GM12891 (cell line): Measurements from ENCODE around the gene L3MBTL1.

Experiments
- POLR2A ChIP-seq: IDR thresholded peaks from 2 replicates; pipeline ENCODE4 v1.6.1; 2011; ENCODE audit warnings: low read depth, low read length, control low read depth
- POLR2AphosphoS5 ChIP-seq: IDR thresholded peaks from 2 replicates; pipeline ENCODE4 v1.6.1; 2011; ENCODE audit warnings: low read depth, low read length, control low read depth
- POU2F2 ChIP-seq: IDR thresholded peaks from 2 replicates; pipeline ENCODE4 v1.6.1; 2011; ENCODE audit warnings: low read depth, mild to moderate bottlenecking, control low read depth, low read length, moderate library complexity
- SPI1 ChIP-seq: IDR thresholded peaks from 2 replicates; pipeline ENCODE4 v1.6.1; 2011; ENCODE audit warnings: low read depth, low read length, control low read depth
- TAF1 ChIP-seq: IDR thresholded peaks from 2 replicates; pipeline ENCODE4 v1.6.1; 2011; ENCODE audit warnings: low read depth, low read length, control low read depth

- TF ChIP-seq POLR2A (no peak), POLR2AphosphoS5 (no peak), TAF1 (no peak), SPI1 (no peak), POU2F2 (no peak)
Observed at GRCh38 chr20:43511879-43512278, 4.4 kb downstream of the L3MBTL1 start.
